Measurements from ENCODE around the gene MIS18BP1. TPM values are rescaled to one million over a fixed set of nuclear protein-coding genes. Genes with fewer than 3 reads are reported as not detected.
"Not testable (repeated sequence)": the region's sequence is repeated elsewhere in the genome, so short reads cannot be mapped to it uniquely, and the experiment has no call there.

The MIS18BP1 gene
- polyA plus RNA-seq, 4 donors: 35.5 to 47.0 (median 39.1) TPM

DNA sequence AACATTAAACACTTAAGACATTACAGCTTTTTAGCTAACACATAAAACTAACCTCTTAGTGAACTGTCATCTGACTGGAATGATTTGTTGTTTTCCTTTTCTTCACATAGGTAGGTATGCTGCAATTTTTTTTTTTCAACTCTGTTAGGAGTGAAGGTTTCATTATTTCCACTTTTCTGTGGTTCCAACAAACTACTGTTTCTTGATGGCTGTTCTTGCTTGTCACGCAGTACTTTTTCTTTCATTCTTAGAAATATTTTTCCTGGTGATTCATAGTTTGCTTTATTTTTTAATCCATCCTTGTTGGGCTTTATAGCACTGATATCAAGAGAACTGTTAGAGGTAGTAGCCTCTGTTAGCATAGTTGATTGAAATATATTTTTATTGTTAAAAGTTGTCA is 6.3 kb downstream of the MIS18BP1 start:
- no peak for DNase-seq (ENCODE audit: low read depth in 4 of 4, low spot score in 3 of 4)

DNA sequence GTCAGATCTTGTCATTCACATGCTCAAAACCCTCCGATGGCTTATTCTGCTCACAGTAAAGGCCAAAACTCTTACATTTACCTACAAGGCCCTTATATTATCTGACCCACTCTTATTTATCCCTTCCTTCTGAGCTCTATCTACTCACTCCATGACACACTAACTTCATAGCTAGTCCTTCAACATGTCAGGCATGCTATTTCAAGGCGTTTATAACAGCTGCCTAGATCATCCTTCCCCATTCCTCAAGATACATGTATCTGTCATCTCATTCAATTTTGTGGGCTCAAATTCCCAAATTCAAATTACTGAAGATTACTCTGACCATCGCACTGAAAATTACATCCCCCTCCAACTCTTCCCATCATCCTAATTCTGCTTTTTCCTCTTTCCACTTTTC is 6.9 kb downstream of the MIS18BP1 start:
- no peak for DNase-seq (ENCODE audit: low read depth in 4 of 4, low spot score in 3 of 4)

DNA sequence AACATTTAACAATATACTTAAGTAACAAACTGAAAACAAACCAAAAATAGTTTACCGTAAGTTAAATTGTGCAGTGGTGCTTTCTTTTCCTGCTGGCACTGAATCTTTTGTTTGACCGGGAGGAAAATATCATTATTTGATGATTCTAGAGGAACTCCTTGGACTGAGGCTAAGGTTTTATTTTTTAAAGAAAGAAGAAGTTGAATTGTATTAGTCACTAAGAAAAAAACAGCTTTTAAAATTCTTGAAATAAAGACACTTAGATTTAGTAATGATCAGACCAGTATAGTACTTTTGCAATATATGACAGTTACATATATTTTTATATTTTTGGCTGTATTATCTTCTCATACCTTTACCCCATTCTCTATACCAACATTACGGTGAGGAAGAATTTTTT is 10.3 kb downstream of the MIS18BP1 start:
- no peak for DNase-seq (ENCODE audit: low read depth in 4 of 4, low spot score in 3 of 4)

DNA sequence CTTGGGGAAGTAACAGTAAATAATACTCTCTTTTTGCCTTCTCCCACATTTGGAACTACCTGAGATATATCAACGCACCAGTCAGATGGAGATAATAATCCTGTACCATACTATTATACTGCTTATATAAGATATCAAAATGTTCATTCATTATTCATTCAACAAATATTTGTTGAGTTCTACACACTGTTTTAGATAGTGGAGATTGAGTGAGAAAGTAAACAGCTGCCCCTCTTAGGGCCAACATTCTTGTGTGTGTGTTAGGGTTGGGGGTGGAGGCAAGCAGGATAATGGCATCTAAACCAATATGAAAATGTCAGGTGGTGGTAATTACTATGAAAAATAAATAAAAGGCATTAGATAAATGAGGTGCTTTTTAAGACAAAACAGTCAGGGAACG is 14.0 kb downstream of the MIS18BP1 start:
- no peak for DNase-seq (ENCODE audit: low read depth in 4 of 4, low spot score in 3 of 4)

DNA sequence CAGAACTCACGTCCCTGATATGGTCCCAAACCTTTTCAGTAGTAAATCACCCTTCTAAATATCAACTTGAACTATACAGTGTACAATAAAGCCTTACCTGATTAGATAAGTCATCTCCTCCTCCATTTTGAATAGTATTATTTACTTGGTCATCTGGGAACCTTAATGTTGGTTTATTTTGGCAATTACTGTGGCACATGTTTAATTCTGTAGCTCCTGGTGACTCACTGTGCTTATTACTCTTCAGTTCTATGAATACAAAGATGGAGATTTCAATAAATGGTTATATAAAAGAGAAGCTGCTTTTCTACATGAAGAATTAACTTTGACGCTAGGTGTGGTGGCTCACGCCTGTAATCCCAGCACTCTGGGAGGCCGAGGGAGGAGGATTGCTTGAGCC is 25.4 kb downstream of the MIS18BP1 start:
- DNase-seq (ENCODE audit: low read depth in 4 of 4, low spot score in 3 of 4): no peak

DNA sequence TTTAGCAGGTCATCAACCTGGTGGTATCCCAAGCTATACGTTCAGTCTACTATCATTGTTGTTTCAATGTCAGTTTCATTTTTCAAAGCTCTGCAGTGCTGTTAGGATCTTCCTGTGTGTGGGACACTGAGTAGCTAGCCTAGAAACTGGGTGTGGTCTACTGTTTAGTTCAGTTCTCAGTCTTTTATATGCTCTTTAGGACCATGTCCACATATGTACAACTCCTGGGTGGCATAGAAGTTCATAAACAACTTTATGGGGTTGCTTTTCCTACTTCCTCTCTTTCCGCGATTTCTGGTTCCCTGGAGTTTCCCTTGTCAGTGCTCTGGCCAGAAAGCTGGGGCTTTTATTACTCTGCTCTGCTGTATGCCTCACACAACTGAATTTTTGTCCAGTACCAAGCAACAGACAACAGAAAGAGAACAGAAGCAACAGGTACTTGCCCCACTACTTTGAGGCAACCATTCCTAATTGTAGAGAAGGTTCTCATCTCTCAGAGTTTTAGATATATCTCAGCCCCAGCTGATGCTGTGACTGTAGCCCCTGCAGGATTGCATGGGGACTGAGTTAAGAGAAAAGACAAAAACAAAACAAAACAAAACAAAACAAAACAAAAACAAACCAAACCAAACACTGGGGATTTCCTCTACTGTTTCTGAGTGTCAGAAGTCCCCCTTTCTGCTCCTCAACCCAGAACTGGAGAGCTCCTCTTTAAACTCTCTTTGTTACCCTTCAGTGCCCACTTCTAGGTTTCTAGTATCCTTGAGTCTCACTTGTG is 30.3 kb downstream of the MIS18BP1 start:
- DNase-seq (ENCODE audit: low read depth in 4 of 4, low spot score in 3 of 4): no peak

DNA sequence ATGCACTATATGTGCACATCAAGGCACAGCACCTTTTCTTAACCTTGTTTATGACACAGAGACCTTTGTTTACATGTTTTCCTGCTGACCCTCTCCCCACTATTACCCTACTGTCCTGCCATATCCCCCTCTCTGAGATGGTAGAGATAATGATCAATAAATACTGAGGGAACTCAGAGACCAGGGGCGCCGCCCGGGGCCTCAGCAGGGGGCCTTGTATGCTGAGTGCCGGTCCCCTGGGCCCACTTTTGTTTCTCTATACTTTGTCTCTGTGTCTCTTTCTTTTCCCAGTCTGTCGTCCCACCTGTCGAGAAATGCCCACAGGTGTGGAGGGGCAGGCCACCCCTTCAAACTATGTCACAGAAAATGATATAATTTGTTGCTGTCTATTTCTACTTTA is 38.7 kb downstream of the MIS18BP1 start:
- not testable (repeated sequence) for DNase-seq (ENCODE audit: low read depth in 4 of 4, low spot score in 3 of 4)

DNA sequence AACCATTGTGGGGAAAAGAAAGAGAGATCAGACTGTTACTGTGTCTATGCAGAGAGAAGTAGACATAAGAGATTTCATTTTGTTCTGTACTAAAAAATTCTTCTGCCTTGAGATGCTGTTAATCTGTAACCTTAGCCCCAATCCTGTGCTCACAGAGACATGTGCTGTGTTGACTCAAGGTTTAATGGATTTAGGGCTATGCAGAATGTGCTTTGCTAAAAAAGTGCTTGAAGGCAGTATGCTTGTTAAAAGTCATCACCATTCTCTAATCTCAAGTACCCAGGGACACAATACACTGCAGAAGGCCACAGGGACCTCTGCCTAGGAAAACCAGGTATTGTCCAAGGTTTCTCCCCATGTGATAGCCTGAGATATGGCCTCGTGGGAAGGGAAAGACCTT is 39.3 kb downstream of the MIS18BP1 start:
- not testable (repeated sequence) for DNase-seq (ENCODE audit: low read depth in 4 of 4, low spot score in 3 of 4)

DNA sequence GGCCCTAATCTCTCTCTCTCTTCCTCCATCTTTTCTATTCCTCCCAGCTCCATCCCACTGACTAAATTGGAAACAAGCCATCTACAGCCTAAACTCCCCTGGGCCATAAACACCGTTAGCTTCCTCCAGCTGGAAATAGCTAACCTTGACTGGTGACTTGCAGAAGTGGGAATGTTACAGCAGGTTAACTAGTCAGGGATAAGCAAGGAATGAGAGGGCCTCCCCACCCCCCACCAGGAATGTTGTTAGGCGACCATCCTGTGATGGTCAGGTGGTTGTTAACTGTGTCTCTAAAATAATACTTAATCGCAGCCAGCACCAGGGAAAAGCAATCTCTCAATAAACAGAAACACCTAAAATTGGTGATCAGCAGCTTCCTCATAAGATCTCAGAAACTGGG is 40.8 kb downstream of the MIS18BP1 start:
- no peak for DNase-seq (ENCODE audit: low read depth in 4 of 4, low spot score in 3 of 4)

DNA sequence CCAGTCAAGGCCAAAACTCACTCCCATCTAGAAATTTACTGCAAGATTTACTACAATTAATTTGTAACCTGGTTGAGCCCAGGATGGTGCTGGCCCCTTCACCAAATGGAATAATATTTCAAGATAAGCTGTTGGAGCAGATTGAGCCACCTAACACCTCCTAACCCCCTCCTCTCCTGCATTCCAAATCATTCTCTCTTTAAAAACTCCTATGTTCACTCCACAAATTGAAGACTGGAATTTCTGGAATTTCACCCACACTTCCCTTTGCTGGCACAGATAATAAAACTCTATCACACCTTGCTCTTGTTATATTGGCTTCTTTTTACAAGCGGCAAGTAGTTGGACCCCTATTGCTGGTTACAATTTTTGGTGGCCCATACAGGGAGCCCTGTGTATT is 41.7 kb downstream of the MIS18BP1 start:
- no peak for DNase-seq (ENCODE audit: low read depth in 4 of 4, low spot score in 3 of 4)

DNA sequence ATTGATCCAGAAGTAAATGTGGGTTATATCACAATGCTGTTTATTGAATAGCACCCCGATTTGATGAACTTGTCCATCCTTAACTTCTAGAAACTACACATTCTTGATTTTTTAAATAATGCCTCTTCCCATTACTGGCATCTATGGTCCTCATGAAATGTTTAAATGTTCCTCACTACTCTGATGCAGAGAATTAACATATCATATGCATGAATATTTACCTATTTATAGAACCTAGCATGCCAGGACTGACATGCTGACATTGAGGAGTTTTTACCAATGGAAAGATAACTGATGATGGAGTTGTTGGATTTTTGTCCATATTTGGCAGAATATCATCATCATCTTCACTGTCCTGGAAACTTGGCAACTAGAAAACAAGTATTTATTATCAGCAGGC is 42.8 kb downstream of the MIS18BP1 start:
- DNase-seq (ENCODE audit: low read depth in 4 of 4, low spot score in 3 of 4): no peak

DNA sequence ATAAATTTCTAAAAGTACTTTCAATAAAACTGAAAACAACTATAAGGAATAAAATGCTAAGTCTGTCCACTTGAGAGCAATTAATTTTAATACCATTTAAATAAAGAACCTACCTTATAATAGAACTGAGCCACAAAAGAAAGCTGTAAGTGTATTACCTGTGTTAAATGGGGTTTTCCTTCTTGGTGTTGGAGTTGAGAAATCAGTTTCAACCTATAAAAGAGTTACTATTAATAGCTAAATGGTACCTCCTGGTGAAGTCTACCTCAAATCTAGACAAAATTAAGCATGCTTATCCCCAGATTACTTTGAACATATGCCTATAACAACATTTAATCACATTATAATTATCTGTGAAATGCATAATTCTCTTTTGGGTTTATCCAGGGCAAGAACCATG is 48.8 kb downstream of the MIS18BP1 start:
- DNase-seq (ENCODE audit: low read depth in 4 of 4, low spot score in 3 of 4): no peak

DNA sequence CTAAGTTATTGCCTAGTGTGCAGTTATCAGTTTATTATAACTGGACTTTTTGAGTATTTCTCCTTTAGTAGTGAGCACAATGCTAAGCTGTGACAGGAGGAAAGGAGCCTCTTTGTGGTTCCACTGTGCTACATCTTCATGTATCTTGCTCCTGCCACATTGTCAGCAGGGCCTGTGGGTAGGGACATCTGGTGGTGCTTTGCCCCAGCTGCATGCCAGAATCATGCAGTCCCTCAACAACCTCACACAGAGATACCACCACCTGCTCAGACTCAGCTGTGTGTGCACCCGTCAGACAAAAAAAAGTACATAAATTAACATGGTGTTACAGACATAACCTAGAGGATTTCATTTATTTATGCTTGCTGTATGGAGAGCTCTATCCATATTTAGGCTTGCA is 51.1 kb downstream of the MIS18BP1 start:
- no peak for DNase-seq (ENCODE audit: low read depth in 4 of 4, low spot score in 3 of 4)

DNA sequence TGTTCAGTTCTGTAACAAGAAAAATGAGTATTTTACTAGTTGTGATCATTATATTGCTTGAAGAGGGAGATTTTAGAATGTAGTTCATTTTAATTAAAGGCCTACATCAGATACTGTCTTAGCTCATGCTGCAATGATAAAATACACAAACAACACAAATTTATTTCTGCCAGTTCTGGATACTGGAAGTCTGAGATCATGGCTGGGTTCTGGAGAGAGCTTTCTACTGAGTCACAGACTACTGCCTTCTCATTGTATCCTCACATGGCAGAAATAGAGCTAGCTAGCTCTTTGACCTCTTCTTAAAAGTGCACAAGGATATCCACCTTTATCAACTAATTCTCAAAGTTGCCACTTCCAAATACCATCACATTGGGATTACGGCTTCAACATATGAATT is 53.8 kb downstream of the MIS18BP1 start:
- DNase-seq (ENCODE audit: low read depth in 4 of 4, low spot score in 3 of 4): no peak

DNA sequence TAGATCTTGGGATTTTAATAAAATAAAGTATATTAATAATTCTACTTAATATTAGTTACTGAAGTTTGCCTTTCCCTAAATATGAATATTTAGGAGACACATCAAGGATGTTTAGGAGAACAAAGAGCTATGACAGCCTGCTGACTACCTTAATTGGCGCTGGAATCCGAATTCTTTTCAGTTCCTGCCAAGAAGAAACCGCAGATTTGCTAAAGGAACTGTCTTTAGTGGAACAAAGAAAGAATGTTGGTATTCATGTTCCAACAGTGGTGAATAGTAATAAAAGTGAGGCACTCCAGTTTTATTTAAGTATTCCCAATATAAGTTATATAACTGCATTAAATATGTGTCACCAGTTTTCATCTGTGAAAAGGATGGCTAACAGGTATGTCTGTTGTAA is 54.5 kb downstream of the MIS18BP1 start:
- no peak for DNase-seq (ENCODE audit: low read depth in 4 of 4, low spot score in 3 of 4)

DNA sequence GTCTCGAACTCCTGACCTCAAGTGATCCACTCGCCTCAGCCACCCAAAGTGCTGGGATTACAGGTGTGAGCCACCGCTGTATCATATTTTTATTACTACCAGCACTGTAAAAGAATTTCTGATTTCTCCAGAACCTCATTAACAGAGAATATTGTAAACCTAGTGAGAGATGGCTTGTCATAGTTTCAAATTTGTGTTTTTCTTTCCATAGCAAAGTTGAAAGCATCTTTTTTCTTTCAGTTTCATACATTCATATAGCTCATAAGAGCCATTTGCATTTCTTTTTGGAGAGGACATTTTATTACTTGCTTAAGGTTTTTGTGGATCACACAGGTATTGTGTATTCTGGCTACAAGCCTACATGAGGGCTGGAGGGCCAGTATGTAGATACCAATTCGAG is 58.0 kb downstream of the MIS18BP1 start:
- DNase-seq (ENCODE audit: low read depth in 4 of 4, low spot score in 3 of 4): no peak

DNA sequence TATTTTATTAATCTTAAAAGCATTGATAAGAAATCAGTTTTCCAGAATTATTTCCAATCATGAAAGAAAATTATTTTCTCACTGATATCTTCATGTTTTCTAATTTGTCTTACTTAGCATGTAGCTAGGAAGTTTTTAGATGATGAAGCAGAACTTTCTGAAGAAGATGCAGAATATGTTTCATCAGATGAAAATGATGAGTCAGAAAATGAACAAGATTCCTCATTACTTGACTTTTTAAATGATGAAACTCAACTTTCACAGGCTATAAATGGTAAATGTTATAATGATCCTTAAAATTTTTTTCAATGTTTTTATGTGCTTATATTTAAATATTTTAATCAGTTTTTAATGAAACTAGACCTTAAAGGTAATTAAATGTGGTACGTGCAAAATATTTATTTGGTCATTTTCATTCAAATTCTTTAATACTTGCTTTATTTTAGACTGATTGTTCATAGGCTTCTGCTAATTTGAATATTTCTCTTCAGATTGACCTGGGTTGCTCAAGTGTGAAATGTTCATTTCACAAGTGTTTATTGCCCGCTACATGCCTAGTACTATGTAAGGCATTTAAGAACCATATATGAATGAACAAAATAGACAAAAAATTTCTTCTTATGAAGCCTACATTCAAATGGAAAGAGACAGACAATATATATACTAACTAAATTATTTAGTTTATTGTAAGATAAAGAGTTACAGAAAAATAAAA is 67.7 kb downstream of the MIS18BP1 start:
- no peak for DNase-seq (ENCODE audit: low read depth in 4 of 4, low spot score in 3 of 4)

DNA sequence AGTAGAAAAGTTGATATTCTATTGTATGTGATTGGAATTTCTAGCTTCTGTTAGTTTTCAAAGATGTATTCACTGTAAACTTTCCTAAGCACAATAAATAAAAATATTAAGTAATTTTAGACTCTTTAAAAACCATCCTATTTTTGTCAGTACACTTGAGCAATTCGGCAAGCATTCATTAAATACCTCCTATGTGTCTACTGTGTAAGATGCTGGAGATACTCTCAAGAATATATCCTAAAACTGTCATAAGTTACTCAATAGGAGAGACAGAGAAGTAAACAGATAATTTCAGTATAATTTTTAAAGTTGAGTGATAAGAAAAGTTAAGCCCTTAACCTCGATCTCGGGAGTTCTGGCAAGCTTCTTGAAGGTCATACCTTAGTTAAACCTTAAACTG is 71.2 kb downstream of the MIS18BP1 start:
- no peak for DNase-seq (ENCODE audit: low read depth in 4 of 4, low spot score in 3 of 4)

DNA sequence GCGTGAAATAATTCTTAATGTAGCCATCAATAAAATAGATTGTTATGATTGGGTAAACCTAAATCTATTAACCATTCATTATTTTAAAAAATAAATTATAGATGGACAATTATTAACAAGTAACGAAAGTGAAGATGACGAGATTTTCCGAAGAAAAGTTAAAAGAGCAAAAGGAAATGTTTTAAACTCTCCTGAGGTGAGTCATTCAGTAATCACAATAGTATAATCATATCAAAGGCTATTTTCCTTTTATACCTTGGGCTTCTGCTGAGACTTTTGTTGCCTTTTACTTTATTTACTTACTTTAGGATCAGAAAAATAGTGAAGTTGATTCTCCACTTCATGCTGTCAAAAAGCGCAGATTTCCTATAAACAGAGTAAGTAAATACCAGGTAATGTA is 71.7 kb downstream of the MIS18BP1 start:
- DNase-seq (ENCODE audit: low read depth in 4 of 4, low spot score in 3 of 4): no peak

DNA sequence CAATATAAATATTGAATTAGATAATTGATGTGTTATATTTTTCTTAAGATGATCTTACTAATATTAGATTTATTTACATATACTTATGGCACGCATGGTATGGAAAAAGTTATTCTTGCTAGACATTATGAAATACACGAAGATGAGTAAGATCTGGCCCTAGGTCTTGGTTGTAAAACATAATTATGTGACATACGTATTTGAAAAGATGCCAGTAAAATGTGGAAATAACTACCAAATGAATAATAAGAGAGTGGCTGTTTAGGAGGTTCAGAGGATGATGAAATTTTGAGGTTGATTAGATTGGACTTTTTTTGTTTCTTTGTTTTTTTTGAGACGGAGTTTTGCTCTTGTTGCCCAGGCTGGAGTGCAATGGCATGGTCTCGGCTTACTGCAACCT is 75.9 kb downstream of the MIS18BP1 start:
- no peak for DNase-seq (ENCODE audit: low read depth in 4 of 4, low spot score in 3 of 4)

DNA sequence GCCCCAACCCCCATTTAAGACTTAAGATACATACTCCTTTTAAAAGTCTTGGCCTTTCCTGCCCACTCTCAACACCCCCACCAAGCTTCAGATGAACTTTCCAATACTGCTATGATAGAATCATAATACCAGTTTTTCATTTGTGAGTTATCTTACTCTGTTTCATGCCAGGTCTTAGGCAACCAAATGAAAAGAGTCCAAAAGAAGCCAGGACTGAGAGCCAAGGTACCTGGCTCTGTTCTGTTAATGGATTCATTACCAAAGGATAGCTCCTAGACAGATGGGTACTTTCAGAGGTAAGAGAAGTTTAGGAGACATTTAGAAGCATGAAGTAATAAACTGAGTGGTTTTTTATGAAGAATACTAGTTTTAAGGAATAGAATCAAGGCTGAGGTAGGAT is 83.1 kb downstream of the MIS18BP1 start:
- no peak for DNase-seq (ENCODE audit: low read depth in 4 of 4, low spot score in 3 of 4)

DNA sequence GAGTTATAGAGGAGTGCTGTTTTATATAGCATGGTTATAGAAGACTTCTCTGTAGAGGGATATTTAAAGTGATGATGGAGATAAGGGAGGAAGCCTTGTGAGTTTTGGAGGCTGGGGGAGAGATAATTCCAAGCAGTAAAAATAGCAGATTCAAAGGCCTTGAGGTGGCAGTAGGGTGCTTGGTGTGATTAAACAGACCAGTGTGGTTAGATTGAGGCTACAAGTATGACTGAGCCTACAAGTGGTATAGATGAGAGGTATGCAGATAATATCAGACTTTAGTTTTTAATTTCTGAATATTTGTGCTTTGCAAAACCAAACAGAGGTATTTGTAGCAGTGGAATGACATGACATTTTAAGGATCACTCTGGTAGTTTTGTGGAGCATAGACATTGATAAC is 96.9 kb downstream of the MIS18BP1 start:
- DNase-seq (ENCODE audit: low read depth in 4 of 4, low spot score in 3 of 4): no peak
